Right forelimb (tissue), 1 donor: ENCODE results near the gene TMEM116.
"Not testable (repeated sequence)": the region's sequence is repeated elsewhere in the genome, so short reads cannot be mapped to it uniquely, and the experiment has no call there.

Experiments used
- DNase-seq: peaks from one replicate; pipeline ENCODE4 v3.0.0-alpha.2; 2018

The TMEM116 gene

GRCh38 chr12:112012775-112013600, at the start of gene TMEM116, which contains the start of gene ERP29:
TSS of gene TMEM116 (minus strand) at chr12:112013165. CDS start at chr12:112005270, 7,895 bp downstream.
TSS of gene ERP29 (plus strand) at chr12:112013426. CDS start at chr12:112013466, 40 bp downstream.
- peak; percentile 100 for DNase-seq

GRCh38 chr12:112061137-112061536, 48.2 kb upstream of the TMEM116 start:
- DNase-seq, result no peak

GRCh38 chr12:112049351-112049750, 36.4 kb upstream of the TMEM116 start:
- no peak for DNase-seq

- no peak for DNase-seq
These were observed 33.0 kb upstream of the TMEM116 start for GRCh38 chr12:112046003-112046402.

- DNase-seq, result not testable (repeated sequence)
These were observed 23.6 kb upstream of the TMEM116 start for GRCh38 chr12:112036614-112037013.

- DNase-seq, result no peak
These were observed 22.3 kb upstream of the TMEM116 start for GRCh38 chr12:112035219-112035785.

GRCh38 chr12:112032292-112032691, 19.3 kb upstream of the TMEM116 start:
- no peak for DNase-seq

- DNase-seq, result no peak
These were observed 18.5 kb upstream of the TMEM116 start for GRCh38 chr12:112031472-112031871.

- no peak for DNase-seq
These were observed 16.3 kb upstream of the TMEM116 start for GRCh38 chr12:112029301-112029700.

GRCh38 chr12:112025808-112026375, 12.9 kb upstream of the TMEM116 start:
- no peak for DNase-seq

- no peak for DNase-seq
These were observed 10.9 kb upstream of the TMEM116 start for GRCh38 chr12:112023759-112024396.

GRCh38 chr12:112022241-112023016, 9.5 kb upstream of the TMEM116 start:
- no peak for DNase-seq

GRCh38 chr12:112020947-112021457, 8.0 kb upstream of the TMEM116 start:
- no peak for DNase-seq

- DNase-seq, result no peak
These were observed 5.7 kb upstream of the TMEM116 start for GRCh38 chr12:112018571-112019237.

- DNase-seq, result no peak
These were observed 4.1 kb upstream of the TMEM116 start for GRCh38 chr12:112017041-112017440.

GRCh38 chr12:112015938-112016337, 3.0 kb upstream of the TMEM116 start:
- no peak for DNase-seq

- peak; percentile 64 for DNase-seq
These were observed 837 bp upstream of the TMEM116 start for GRCh38 chr12:112013601-112014402.

- DNase-seq, result no peak
These were observed 1.3 kb downstream of the TMEM116 start for GRCh38 chr12:112011685-112012084.

GRCh38 chr12:112010415-112011344, 2.3 kb downstream of the TMEM116 start:
- no peak for DNase-seq

- DNase-seq, result not testable (repeated sequence)
These were observed 3.4 kb downstream of the TMEM116 start for GRCh38 chr12:112009596-112009995.
